ENCODE data around the gene REL. TPM values are rescaled to one million over a fixed set of nuclear protein-coding genes. Genes with fewer than 3 reads are reported as not detected.
A peak's percentile ranks its signal among the peaks of the same experiment; 100 is the strongest.

REL gene
- total and polyA plus RNA-seq, 2 of the 4 experiments (the other 2 are of a cell fraction): 1.3 to 4.3 TPM

GRCh38 chr2:60961457-60961856, 80.1 kb downstream of the REL start:
- no peak overlapping the region for H4K8ac ChIP-seq (ENCODE audit: low read depth in 2 of 2, low read length in 2 of 2)
- H4K5ac ChIP-seq (ENCODE audit: low read depth, low read length): no peak overlapping the region
- H2AK5ac ChIP-seq (ENCODE audit: low read depth, low read length): no peak overlapping the region
- no peak overlapping the region for H3K4ac ChIP-seq (ENCODE audit: low read depth, low read length)
- H3K27ac ChIP-seq (ENCODE audit: insufficient read depth, low read length): no peak overlapping the region
- H2BK5ac ChIP-seq (ENCODE audit: low read depth, low read length, poor library complexity, severe bottlenecking): peak overlapping the region; percentile 40
- no peak overlapping the region for H4K91ac ChIP-seq (ENCODE audit: insufficient read depth, low read depth, low read length)
- no peak overlapping the region for H2BK15ac ChIP-seq (ENCODE audit: low read depth, low read length)
- no peak overlapping the region for H3K14ac ChIP-seq (replicated peaks; ENCODE audit: low read depth, low read length)
- dilution Hi-C loops (cut with HindIII; ENCODE audit: low sequenced_read_pairs, unreplicated experiment) (no loop called here), in situ Hi-C loops (cut with MboI; ENCODE audit: low sequenced_read_pairs) (no loop called here), intact Hi-C loops (cut with micrococcal nuclease) (no loop called here)
- no peaks in the 10 kb centered on the region for H4K20me1 ChIP-seq (ENCODE audit: insufficient read depth, low read length)
- H3K4me1 ChIP-seq (ENCODE audit: control insufficient read depth, insufficient read depth, low read length): peaks cover 1% of the 10 kb centered on the region; the same call in 1 of the 2 replicates
- no CpG with 5 or more reads among the region's 4 CpGs for WGBS, 2 experiments (ENCODE audit: extremely low coverage in 2 of 2, insufficient read length in 1 of 2)
- BruUV-seq (replicated peaks): no TSS peak
- no peak overlapping the region for H2BK20ac ChIP-seq (ENCODE audit: low read depth, low read length)
- no peaks in the 10 kb centered on the region for H3K27me3 ChIP-seq (ENCODE audit: control insufficient read depth, insufficient read depth, low read length)
- peaks cover 5% of the 10 kb centered on the region; the same call in 1 of the 2 replicates for H3K9me1 ChIP-seq (ENCODE audit: insufficient read depth, low read length)
- ATAC-seq (ENCODE audit: low read depth) (peak; percentile 68), DNase-seq (peak; percentile 75)
- H3K18ac ChIP-seq (ENCODE audit: low read depth, low read length): no peak overlapping the region
- H3K56ac ChIP-seq (ENCODE audit: extremely low read depth, insufficient read depth, low read length): no peak overlapping the region
- no peak overlapping the region for H3K4me2 ChIP-seq (ENCODE audit: low read depth, low read length)
- no peaks in the 10 kb centered on the region for H3K9me3 ChIP-seq (ENCODE audit: control insufficient read depth, insufficient read depth, low read length)
- H2BK120ac ChIP-seq (ENCODE audit: low read depth, low read length): no peak overlapping the region
- no peak overlapping the region for H3K23ac ChIP-seq (ENCODE audit: low read depth, low read length)
- H3K36me3 ChIP-seq (ENCODE audit: control insufficient read depth, insufficient read depth, low read length): no peaks in the 10 kb centered on the region
- CTCF ChIA-PET: interaction anchor here (0.6 kb wide), 1 partner anchor 83 kb away, joined by 4 read pairs; no protein-coding TSS in a partner anchor
- no peak overlapping the region for H2AFZ ChIP-seq (replicated peaks; ENCODE audit: low read length, poor library complexity)
- H2AK9ac ChIP-seq (replicated peaks; ENCODE audit: low read depth, low read length, poor library complexity): no peak overlapping the region
- POLR2A ChIA-PET (ENCODE audit: unreplicated experiment): no interaction called here
- TF ChIP-seq RFX5 (IDR thresholded peaks at IDR 0.05; ENCODE audit: low read depth, low read length) (no peak), CEBPB (IDR thresholded peaks at IDR 0.05; ENCODE audit: low read depth, low read length) (peak; percentile 99), RAD21 (IDR thresholded peaks at IDR 0.05; ENCODE audit: low read length) (no peak), ELK1 (IDR thresholded peaks at IDR 0.05; ENCODE audit: borderline replicate concordance, low read depth, low read length) (no peak), MAFK (IDR thresholded peaks at IDR 0.05; ENCODE audit: low read depth, low read length) (peak; percentile 47; the same call in 1 of the 2 replicates), CHD1 (IDR thresholded peaks at IDR 0.05; ENCODE audit: low read depth, low read length) (no peak), FOS (IDR thresholded peaks at IDR 0.05; ENCODE audit: low read depth, low read length) (peak; percentile 71; the same call in 1 of the 2 replicates), NFE2L2 (IDR thresholded peaks at IDR 0.05; ENCODE audit: low read depth, low read length) (peak; percentile 38; the same call in 1 of the 2 replicates)
- H3K79me1 ChIP-seq (ENCODE audit: low read depth in 1 of 2, low read length in 2 of 2): no peaks in the 10 kb centered on the region
- no peak overlapping the region for H3K4me3 ChIP-seq (ENCODE audit: insufficient read depth, low read depth, low read length)
- no peak overlapping the region for H3K9ac ChIP-seq (ENCODE audit: low read depth, low read length)

Data from IMR-90 (cell line).